HCT116 (cell line): ENCODE data around the gene GALNT13. TPM values are rescaled to one million over a fixed set of nuclear protein-coding genes. Genes with fewer than 3 reads are reported as not detected.

Source experiments
- ATAC-seq: fragments of 200-7000 bp; cut with Tn5 transposase; 2 replicates; pipeline ENCODE4 v1.9.1; 2020; ENCODE audit warnings: mild to moderate bottlenecking, moderate library complexity
- BruUV-seq: library from RNA; stranded (reverse); fragments of 400-500 nt; replicated peaks from 2 replicates; lab custom pipeline; 2021; lab: Mats Ljungman, UMichigan
- CTCF ChIA-PET: fragments of 300-600 bp; sonication (Branson Sonifier 250); formaldehyde crosslinking; loops from one replicate; lab custom pipeline; 2021; ENCODE audit warnings: antibody characterized with exemption; lab: Charles Lee
- POLR2A ChIA-PET: fragments of 300-600, 350-600 bp; sonication (Branson Sonifier 250); formaldehyde crosslinking; loops from one replicate; lab custom pipeline; 2021; ENCODE audit warnings: antibody characterized with exemption; lab: Charles Lee
- RAD21 ChIA-PET, 2 experiments: fragments of 300-600 bp; sonication (Branson Sonifier 250); formaldehyde crosslinking; loops; one replicate each; lab custom pipeline; 2023; ENCODE audit warnings: low total read pairs in 2 of 2; ENCODE audit not compliant: uncharacterized antibody in 2 of 2, unreplicated experiment in 2 of 2, low non-redundant PET in 1 of 2; lab: Charles Lee
- DNase-seq: peaks from one replicate; pipeline ENCODE4 v3.0.0-alpha.2; 2010; ENCODE audit warnings: low read depth, low spot score
- H2AFZ ChIP-seq: fragments of 200-600 bp; shearing (Covaris generic), sonication (generic); 2 replicates; pipeline ENCODE4 v1.6.1; 2017; ENCODE audit warnings: low read depth, mixed run types, mixed read lengths, antibody characterized with exemption, low read length; ENCODE audit not compliant: poor library complexity, severe bottlenecking
- H3K27ac ChIP-seq: 2 replicates; pipeline ENCODE4 v1.5.1; 2012; ENCODE audit warnings: low read depth, low read length
- H3K27me3 ChIP-seq: fragments of 200-600 bp; sonication (generic); 2 replicates; pipeline ENCODE4 v1.6.1; 2016; ENCODE audit warnings: mixed run types, low read length, mixed read lengths; ENCODE audit not compliant: insufficient read depth
- H3K36me3 ChIP-seq, 2 experiments: fragments of 200-500 bp in 1 of 2; fragments of 200-600 bp in 1 of 2; sonication (Bioruptor generic) in 1 of 2; sonication (generic) in 1 of 2; 2 replicates each; pipeline versions ENCODE4 v1.5.1 to v1.6.1; 2014 to 2016; ENCODE audit warnings: low read length in 2 of 2, inconsistent platforms in 1 of 2, mixed read lengths in 1 of 2, mixed run types in 1 of 2; ENCODE audit not compliant: insufficient read depth in 2 of 2, control insufficient read depth in 1 of 2
- H3K4me1 ChIP-seq, 2 experiments: fragments of 200-600 bp in 1 of 2; sonication (generic) in 1 of 2; 2 replicates each; pipeline versions ENCODE4 v1.5.1 to v1.6.1; 2012 to 2017; ENCODE audit warnings: low read length in 2 of 2, inconsistent platforms in 1 of 2, mild to moderate bottlenecking in 1 of 2, mixed read lengths in 1 of 2, mixed run types in 1 of 2, moderate library complexity in 1 of 2; ENCODE audit not compliant: insufficient read depth in 2 of 2, control insufficient read depth in 1 of 2
- H3K4me2 ChIP-seq: fragments of 200-600 bp; sonication (generic); 2 replicates; pipeline ENCODE4 v1.6.1; 2017; ENCODE audit warnings: mixed run types, low read length, mixed read lengths
- H3K4me3 ChIP-seq, 2 experiments: fragments of 200-600 bp in 1 of 2; sonication (generic) in 1 of 2; replicated peaks in 1 of 2; 2 replicates each; pipeline ENCODE4 v1.5.1; 2011 to 2016; ENCODE audit warnings: low read length in 2 of 2, control low read depth in 1 of 2, low read depth in 1 of 2, mild to moderate bottlenecking in 1 of 2, mixed read lengths in 1 of 2, mixed run types in 1 of 2
- H3K79me2 ChIP-seq: fragments of 200-600 bp; sonication (generic); 2 replicates; pipeline ENCODE4 v1.6.1; 2017; ENCODE audit warnings: mild to moderate bottlenecking, mixed run types, low read length, moderate library complexity, mixed read lengths; ENCODE audit not compliant: insufficient read depth
- H3K9ac ChIP-seq: fragments of 200-600 bp; sonication (generic); 2 replicates; pipeline ENCODE4 v1.6.1; 2016; ENCODE audit warnings: low read length, mixed read lengths
- H3K9me2 ChIP-seq: fragments of 200-600 bp; sonication (generic), shearing (Covaris generic); 2 replicates; pipeline ENCODE4 v1.6.1; 2017; ENCODE audit warnings: mixed run types, mild to moderate bottlenecking, moderate library complexity; ENCODE audit not compliant: insufficient read depth
- H3K9me3 ChIP-seq, 2 experiments: fragments of 200-500 bp in 1 of 2; fragments of 200-600 bp in 1 of 2; sonication (Bioruptor generic) in 1 of 2; sonication (generic) in 1 of 2; 2 replicates each; pipeline ENCODE4 v1.6.1; 2014 to 2017; ENCODE audit warnings: low read length in 2 of 2, mixed read lengths in 2 of 2, inconsistent platforms in 1 of 2, low read depth in 1 of 2, mild to moderate bottlenecking in 1 of 2, mixed run types in 1 of 2, moderate library complexity in 1 of 2; ENCODE audit not compliant: control insufficient read depth in 1 of 2, insufficient read depth in 1 of 2
- H4K20me1 ChIP-seq: fragments of 200-600 bp; sonication (generic), shearing (Covaris generic); 2 replicates; pipeline ENCODE4 v1.6.1; 2017; ENCODE audit warnings: mixed run types, mild to moderate bottlenecking, moderate library complexity; ENCODE audit not compliant: insufficient read depth
- CBX3 ChIP-seq: IDR thresholded peaks from 2 replicates; pipeline ENCODE4 v1.6.1; 2012; ENCODE audit warnings: low read depth
- CEBPB ChIP-seq: IDR thresholded peaks from 2 replicates; pipeline ENCODE4 v1.6.1; 2012; ENCODE audit warnings: low read depth
- CTCF ChIP-seq, 3 experiments: fragments of 200-600 bp in 1 of 3; sonication (generic) in 1 of 3; IDR thresholded peaks in 2 of 3; conservative IDR thresholded peaks in 1 of 3; 2 replicates each; pipeline ENCODE4 v1.5.1; 2012 to 2017; ENCODE audit warnings: low read depth in 2 of 3, low read length in 2 of 3, antibody characterized with exemption in 1 of 3, borderline replicate concordance in 1 of 3, control low read depth in 1 of 3, mild to moderate bottlenecking in 1 of 3, mixed read lengths in 1 of 3, mixed run types in 1 of 3, moderate library complexity in 1 of 3; ENCODE audit not compliant: insufficient read depth in 1 of 3
- EZH2phosphoT487 ChIP-seq: fragments of 200-600 bp; IDR thresholded peaks from 2 replicates; pipeline ENCODE4 v1.6.1; 2018; ENCODE audit warnings: antibody characterized with exemption, borderline replicate concordance
- POLR2AphosphoS5 ChIP-seq: IDR thresholded peaks from 2 replicates; pipeline ENCODE4 v1.6.1; 2011; ENCODE audit warnings: mild to moderate bottlenecking, low read depth, low read length, moderate library complexity
- RAD21 ChIP-seq: IDR thresholded peaks from 2 replicates; pipeline ENCODE4 v1.6.1; 2012; ENCODE audit warnings: low read depth, mild to moderate bottlenecking
- SRF ChIP-seq: IDR thresholded peaks from 2 replicates; pipeline ENCODE4 v1.6.1; 2012; ENCODE audit warnings: low read depth
- YY1 ChIP-seq: IDR thresholded peaks from 2 replicates; pipeline ENCODE4 v1.6.1; 2011; ENCODE audit warnings: low read length, low read depth, moderate library complexity, mild to moderate bottlenecking; ENCODE audit not compliant: insufficient replicate concordance; ENCODE audit errors: extremely low read depth
- ZNF274 ChIP-seq: fragments of 200-500 bp; sonication (Bioruptor generic); IDR thresholded peaks from 2 replicates; pipeline ENCODE4 v1.6.1; 2014; ENCODE audit warnings: mild to moderate bottlenecking, low read depth, low read length, inconsistent platforms
- intact Hi-C: fragments of 100-400 bp; cut with micrococcal nuclease; formaldehyde crosslinking; loops from 2 replicates; pipeline ENCODE4 v1.10.0; 2022
- total RNA-seq: library from RNA; stranded (reverse); gene quantifications from one replicate; pipeline ENCODE4 v1.2.1, GENCODE V29; 2021; ENCODE audit not compliant: unreplicated experiment

GALNT13 gene
- total RNA-seq, 1 experiment from 2014 or later, result 0.44 TPM

GRCh38 chr2:154173919-154174318, 302.2 kb downstream of the GALNT13 start (continued):
- TF ChIP-seq CBX3 (no peak), RAD21 (no peak), CEBPB (no peak), EZH2phosphoT487 (no peak), YY1 (no peak), ZNF274 (no peak), POLR2AphosphoS5 (no peak)

- Histone ChIP-seq H3K27ac (no peak overlapping the region), H3K79me2 (no peaks in the 10 kb centered on the region), H3K4me2 (no peak overlapping the region), H2AFZ (no peak overlapping the region), H4K20me1 (no peaks in the 10 kb centered on the region), H3K9me3 (peaks cover 0 to 5% of the 10 kb centered on the region in 2 experiments; a peak in 2 of 4 replicates), H3K36me3 (no peaks in the 10 kb centered on the region), H3K9me2 (no peaks in the 10 kb centered on the region), H3K4me3 (no peak overlapping the region), H3K27me3 (no peaks in the 10 kb centered on the region), H3K9ac (no peak overlapping the region), H3K4me1 (no peaks in the 10 kb centered on the region)
- intact Hi-C loops, result no loop called here
- DNase-seq (no peak), ATAC-seq (no peak)
- ChIA-PET POLR2A (no interaction called here), CTCF (no interaction called here), RAD21 (no interaction called here)
- no TSS peak for BruUV-seq
- TF ChIP-seq CBX3, result no peak
- TF ChIP-seq SRF, result no peak
- no peak for TF ChIP-seq CTCF (IDR thresholded peaks at IDR 0.05 in 2 of 3, conservative IDR thresholded peaks at IDR 0.05 in 1 of 3; ENCODE audit: borderline replicate concordance in 1 of 3, insufficient read depth in 1 of 3, low read depth in 2 of 3, low read length in 2 of 3)
- TF ChIP-seq ZNF274, result no peak
Observed at GRCh38 chr2:154182008-154182407, 310.3 kb downstream of the GALNT13 start.
